ENCODE data around the gene MED12L.
A peak's percentile ranks its signal among the peaks of the same experiment; 100 is the strongest.

Gene MED12L

DNA sequence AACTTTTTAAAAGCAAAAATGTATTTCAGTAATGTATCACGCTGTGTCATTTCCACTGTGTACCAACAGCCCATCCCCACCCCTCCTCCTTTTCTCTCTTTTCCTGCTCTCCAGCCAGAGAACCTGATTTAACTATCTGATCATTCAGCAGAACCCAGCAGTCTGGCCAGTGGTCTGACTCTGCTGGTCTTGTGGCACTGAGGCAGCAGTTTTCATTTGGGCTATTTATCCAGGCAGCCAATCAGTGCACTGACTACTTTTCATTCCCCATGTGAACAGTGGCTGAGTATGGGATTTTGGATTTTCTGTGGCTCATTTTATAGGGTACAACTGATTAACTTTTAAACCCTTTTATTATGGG is 61.2 kb downstream of the MED12L start:
- TF ChIP-seq, protein P1, sequence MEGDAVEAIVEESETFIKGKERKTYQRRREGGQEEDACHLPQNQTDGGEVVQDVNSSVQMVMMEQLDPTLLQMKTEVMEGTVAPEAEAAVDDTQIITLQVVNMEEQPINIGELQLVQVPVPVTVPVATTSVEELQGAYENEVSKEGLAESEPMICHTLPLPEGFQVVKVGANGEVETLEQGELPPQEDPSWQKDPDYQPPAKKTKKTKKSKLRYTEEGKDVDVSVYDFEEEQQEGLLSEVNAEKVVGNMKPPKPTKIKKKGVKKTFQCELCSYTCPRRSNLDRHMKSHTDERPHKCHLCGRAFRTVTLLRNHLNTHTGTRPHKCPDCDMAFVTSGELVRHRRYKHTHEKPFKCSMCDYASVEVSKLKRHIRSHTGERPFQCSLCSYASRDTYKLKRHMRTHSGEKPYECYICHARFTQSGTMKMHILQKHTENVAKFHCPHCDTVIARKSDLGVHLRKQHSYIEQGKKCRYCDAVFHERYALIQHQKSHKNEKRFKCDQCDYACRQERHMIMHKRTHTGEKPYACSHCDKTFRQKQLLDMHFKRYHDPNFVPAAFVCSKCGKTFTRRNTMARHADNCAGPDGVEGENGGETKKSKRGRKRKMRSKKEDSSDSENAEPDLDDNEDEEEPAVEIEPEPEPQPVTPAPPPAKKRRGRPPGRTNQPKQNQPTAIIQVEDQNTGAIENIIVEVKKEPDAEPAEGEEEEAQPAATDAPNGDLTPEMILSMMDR (IDR thresholded peaks at IDR 0.05; ENCODE audit: insufficient read depth, low read length, missing control alignments) = no peak
- no peak overlapping the region for H3K4me3 ChIP-seq (ENCODE audit: low read depth, low read length)
- POLR2A ChIA-PET = no interaction called here
- CTCF ChIA-PET = interaction anchor here (0.6 to 8.2 kb wide), 26 partner anchors 8 to 619 kb away, joined by 3 to 219 read pairs (median 5); partner anchors contain the start of gene MED12L
- no peak for DNase-seq (ENCODE audit: low read depth, low spot score)

DNA sequence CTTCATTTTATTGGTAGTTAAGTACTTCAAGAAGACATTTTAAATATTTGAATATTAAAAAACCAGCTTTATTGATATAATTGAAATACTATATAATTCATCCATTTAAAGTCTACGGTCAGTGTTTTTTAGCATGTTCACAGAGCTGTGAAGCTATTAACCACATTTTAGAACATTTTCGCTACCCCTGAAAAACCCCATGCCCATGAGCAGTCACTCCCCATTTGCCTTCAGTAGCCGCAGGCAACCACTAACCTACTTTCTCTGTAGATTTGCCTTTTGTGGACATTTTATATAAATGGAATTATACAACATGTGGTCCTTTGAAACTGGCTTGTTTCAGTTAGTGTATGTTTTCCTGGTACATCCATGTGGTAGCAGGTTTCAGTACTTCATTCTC is 61.8 kb downstream of the MED12L start:
- TF ChIP-seq, protein P1 (IDR thresholded peaks at IDR 0.05; ENCODE audit: insufficient read depth, low read length, missing control alignments) = no peak
- ChIA-PET POLR2A (no interaction called here), CTCF (interaction anchor here (0.8 to 8.2 kb wide), 14 partner anchors 9 to 426 kb away, joined by 3 to 219 read pairs (median 7); no protein-coding TSS in a partner anchor)
- no peak overlapping the region for H3K4me3 ChIP-seq (ENCODE audit: low read depth, low read length)
- DNase-seq (ENCODE audit: low read depth, low spot score) = no peak

DNA sequence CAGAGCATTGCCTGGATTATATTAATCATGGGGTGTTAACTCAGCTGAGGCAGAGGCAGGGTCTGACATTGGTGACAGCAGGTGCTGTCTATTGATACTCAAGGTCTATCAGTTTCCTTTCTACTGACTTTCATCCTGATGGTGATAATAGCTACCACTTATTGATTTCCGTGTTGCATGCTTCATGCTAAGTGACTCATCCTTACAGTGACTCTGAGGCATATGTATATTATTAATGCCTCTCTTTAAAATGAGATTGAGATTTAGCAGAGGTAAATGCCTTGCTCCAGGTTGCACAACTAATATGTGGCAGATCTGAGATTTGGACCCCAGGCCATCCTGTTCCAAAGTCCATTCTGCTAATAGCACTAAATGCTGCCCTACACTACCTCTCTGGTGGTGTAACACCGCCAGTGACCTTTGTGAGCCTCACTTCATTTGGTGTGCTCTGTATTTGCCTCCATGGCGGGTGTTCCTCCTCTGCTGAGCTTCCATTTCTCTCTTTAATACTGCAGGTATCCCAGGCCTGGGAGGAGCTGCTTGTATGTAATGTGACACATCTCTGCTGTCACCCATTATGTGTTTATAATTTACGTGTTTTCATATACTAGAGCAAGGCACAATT is 67.1 kb downstream of the MED12L start:
- no peak for DNase-seq (ENCODE audit: low read depth, low spot score)
- no peak overlapping the region for H3K4me3 ChIP-seq (ENCODE audit: low read depth, low read length)
- ChIA-PET POLR2A (no interaction called here), CTCF (interaction anchor here (0.7 to 3.9 kb wide), 5 partner anchors 9 to 144 kb away, joined by 3 to 32 read pairs (median 6); no protein-coding TSS in a partner anchor)
- TF ChIP-seq, protein P1 (IDR thresholded peaks at IDR 0.05; ENCODE audit: insufficient read depth, low read length, missing control alignments) = no peak

DNA sequence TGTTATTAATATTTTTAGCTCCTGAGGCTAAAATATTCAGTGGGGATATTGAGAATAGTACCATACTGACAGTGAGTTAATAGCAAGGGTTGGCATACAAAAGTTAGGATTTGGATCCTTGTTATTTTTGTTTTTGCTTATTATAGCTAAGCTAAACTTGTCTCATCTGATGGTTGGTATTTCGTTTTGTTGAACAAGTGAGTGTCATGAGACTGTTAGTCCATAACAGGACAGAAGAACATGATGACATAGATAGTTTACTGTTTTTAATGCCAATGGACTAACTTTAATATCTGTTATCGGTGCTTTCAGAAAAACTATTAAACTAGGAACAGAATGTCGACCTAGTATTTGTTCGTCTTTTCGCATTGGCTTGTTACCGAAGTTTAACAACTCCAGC is 69.1 kb downstream of the MED12L start:
- TF ChIP-seq, protein P1 (IDR thresholded peaks at IDR 0.05; ENCODE audit: insufficient read depth, low read length, missing control alignments) = no peak
- no peak for DNase-seq (ENCODE audit: low read depth, low spot score)
- H3K4me3 ChIP-seq (ENCODE audit: low read depth, low read length) = no peak overlapping the region
- ChIA-PET POLR2A (no interaction called here), CTCF (interaction anchor here (0.7 to 2.6 kb wide), 7 partner anchors 8 to 145 kb away, joined by 3 to 7 read pairs (median 3); no protein-coding TSS in a partner anchor)

DNA sequence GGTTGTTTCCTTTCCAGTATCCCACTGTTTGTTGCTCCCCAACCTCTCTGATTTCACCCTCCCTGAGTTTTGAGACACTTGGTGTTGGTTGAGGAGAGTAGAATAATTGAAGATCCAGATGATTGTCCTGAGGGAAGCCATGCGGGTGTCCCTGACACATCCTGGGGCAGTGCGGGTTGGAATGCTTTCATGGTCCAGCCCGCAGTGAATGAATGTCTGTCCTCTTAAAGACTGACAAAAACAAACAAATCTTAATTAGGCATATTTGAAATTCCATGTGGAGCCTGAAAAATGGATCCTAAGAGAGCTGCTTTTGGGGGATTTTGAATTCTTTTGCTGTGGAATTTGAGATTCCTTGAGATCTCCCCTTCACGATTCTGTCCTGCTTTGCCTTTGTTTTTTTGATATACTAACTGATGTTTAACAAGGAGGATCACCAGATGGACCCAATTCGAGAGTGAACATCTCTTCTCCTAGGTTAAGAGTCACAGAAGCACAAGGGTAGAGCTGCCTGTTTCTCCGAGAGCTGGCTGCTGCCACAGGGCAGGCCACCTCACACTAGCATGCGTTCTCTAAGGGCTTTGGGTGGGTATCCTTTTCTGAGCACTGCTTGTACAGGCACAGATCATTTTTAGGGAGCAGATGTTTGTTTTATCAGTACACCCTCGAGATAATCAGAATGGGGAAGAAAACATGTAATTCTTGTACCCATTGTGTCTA is 70.1 kb downstream of the MED12L start:
- CTCF ChIA-PET = interaction anchor here (0.7 to 2.3 kb wide), 18 partner anchors 9 to 764 kb away, joined by 3 to 17 read pairs (median 6); partner anchors contain the start of gene P2RY14
- POLR2A ChIA-PET = no interaction called here
- no peak for DNase-seq (ENCODE audit: low read depth, low spot score)
- TF ChIP-seq, protein P1 (IDR thresholded peaks at IDR 0.05; ENCODE audit: insufficient read depth, low read length, missing control alignments) = no peak
- H3K4me3 ChIP-seq (ENCODE audit: low read depth, low read length) = no peak overlapping the region

DNA sequence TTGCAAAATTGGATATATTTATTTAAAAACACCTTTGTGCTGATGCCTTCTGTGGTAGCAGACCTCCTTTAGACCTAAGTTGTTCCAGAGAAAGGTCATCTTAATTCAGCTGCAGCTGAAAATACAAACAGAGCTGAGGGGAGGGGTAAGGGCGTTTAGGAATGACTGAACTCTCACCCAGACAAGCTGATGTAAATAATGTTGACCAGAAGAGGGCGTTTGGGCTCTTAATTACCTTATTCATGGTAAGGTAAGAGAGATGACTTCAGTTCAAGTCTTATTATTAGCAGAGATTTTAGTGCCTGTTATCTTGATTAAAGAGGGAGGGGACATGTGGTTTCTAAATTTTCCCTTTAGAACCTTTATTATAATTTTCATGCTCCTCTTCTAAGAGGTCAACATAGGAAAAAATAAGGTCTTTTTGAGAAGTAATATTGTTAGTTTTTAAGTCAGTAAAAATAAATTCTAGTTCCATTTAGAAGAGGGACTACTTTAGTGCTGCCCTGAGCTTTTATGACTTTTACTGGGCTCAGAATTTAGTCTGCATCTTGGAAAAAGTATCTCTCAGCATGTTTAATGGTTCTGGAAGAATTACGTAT is 71.3 kb downstream of the MED12L start:
- H3K4me3 ChIP-seq (ENCODE audit: low read depth, low read length) = no peak overlapping the region
- TF ChIP-seq, protein P1 (IDR thresholded peaks at IDR 0.05; ENCODE audit: insufficient read depth, low read length, missing control alignments) = peak; percentile 55
- ChIA-PET POLR2A (interaction anchor here (0.6 kb wide), 1 partner anchor 67 kb away, joined by 6 read pairs; no protein-coding TSS in a partner anchor), CTCF (interaction anchor here (0.5 to 2.3 kb wide), 19 partner anchors 10 to 762 kb away, joined by 3 to 17 read pairs (median 5); no protein-coding TSS in a partner anchor)
- no peak for DNase-seq (ENCODE audit: low read depth, low spot score)

Measured in AG04449 (cell line).